Neural progenitor cell (in vitro differentiated cells): ENCODE results near the gene STOML1. TPM values are rescaled to one million over a fixed set of nuclear protein-coding genes. Genes with fewer than 3 reads are reported as not detected.

Source experiments
- DNase-seq: peaks from one replicate; pipeline ENCODE4 v3.0.0-alpha.2; 2016; ENCODE audit warnings: low spot score
- H2AFZ ChIP-seq: fragments of 200-600 bp; sonication (generic); replicated peaks from 2 replicates; pipeline ENCODE4 v1.6.1; 2016; ENCODE audit warnings: antibody characterized with exemption
- H3F3A ChIP-seq: fragments of 200-600 bp; sonication (generic); 2 replicates; pipeline ENCODE4 v1.6.1; 2016; ENCODE audit warnings: antibody characterized with exemption, low read depth
- H3K27ac ChIP-seq: fragments of 200-600 bp; sonication (generic); 2 replicates; pipeline ENCODE4 v1.5.1; 2016; ENCODE audit warnings: mild to moderate bottlenecking
- H3K27me3 ChIP-seq: fragments of 200-600 bp; sonication (generic); 2 replicates; pipeline ENCODE4 v1.6.1; 2016; ENCODE audit warnings: mild to moderate bottlenecking, moderate library complexity
- H3K36me3 ChIP-seq: fragments of 200-600 bp; sonication (generic); 2 replicates; pipeline ENCODE4 v1.5.1; 2016
- H3K4me1 ChIP-seq: fragments of 200-600 bp; sonication (generic); 2 replicates; pipeline ENCODE4 v1.6.1; 2016; ENCODE audit warnings: mixed run types
- H3K4me2 ChIP-seq: fragments of 200-600 bp; sonication (generic); 2 replicates; pipeline ENCODE4 v1.6.1; 2016
- H3K4me3 ChIP-seq: fragments of 200-600 bp; sonication (generic); 2 replicates; pipeline ENCODE4 v1.5.1; 2016
- H3K79me2 ChIP-seq: fragments of 200-600 bp; sonication (generic); 2 replicates; pipeline ENCODE4 v1.6.1; 2016; ENCODE audit warnings: low read depth
- H3K9ac ChIP-seq: fragments of 200-600 bp; sonication (generic); 2 replicates; pipeline ENCODE4 v1.6.1; 2016
- H3K9me3 ChIP-seq: fragments of 200-600 bp; sonication (generic); 2 replicates; pipeline ENCODE4 v1.5.1; 2016; ENCODE audit warnings: low read depth
- H4K20me1 ChIP-seq: fragments of 200-600 bp; sonication (generic); 2 replicates; pipeline ENCODE4 v1.6.1; 2016; ENCODE audit warnings: low read depth
- H3K27ac Mint-ChIP-seq: 3 replicates; pipeline ENCODE4 v1.8.0; 2021; ENCODE audit warnings: mixed read lengths
- H3K27me3 Mint-ChIP-seq: 2 replicates; pipeline ENCODE4 v1.8.0; 2022; ENCODE audit warnings: low read depth, mild to moderate bottlenecking, inconsistent platforms, moderate library complexity, mixed read lengths; ENCODE audit not compliant: insufficient read depth
- H3K36me3 Mint-ChIP-seq: 3 replicates; pipeline ENCODE4 v1.8.0; 2021; ENCODE audit warnings: mixed read lengths
- H3K4me1 Mint-ChIP-seq: 3 replicates; pipeline ENCODE4 v1.8.0; 2021; ENCODE audit warnings: mixed read lengths
- H3K4me3 Mint-ChIP-seq: 3 replicates; pipeline ENCODE4 v1.8.0; 2021; ENCODE audit warnings: mild to moderate bottlenecking, moderate library complexity, mixed read lengths
- H3K9me3 Mint-ChIP-seq: 3 replicates; pipeline ENCODE4 v1.8.0; 2020; ENCODE audit warnings: mixed read lengths
- EZH2 ChIP-seq: fragments of 200-600 bp; sonication (generic); IDR thresholded peaks from 2 replicates; pipeline ENCODE4 v1.6.1; 2017; ENCODE audit warnings: antibody characterized with exemption, mild to moderate bottlenecking, moderate library complexity
- EZH2phosphoT487 ChIP-seq: fragments of 200-600 bp; sonication (generic); IDR thresholded peaks from 2 replicates; pipeline ENCODE4 v1.6.1; 2017; ENCODE audit warnings: antibody characterized with exemption
- total RNA-seq: library from RNA; depleted of rRNA; stranded (reverse); fragments of >200 nt; gene quantifications from 2 replicates; pipeline ENCODE4 v1.2.3, GENCODE V29; 2015; ENCODE audit warnings: low replicate concordance
- TF ChIP-seq, protein P1 (sequence below): fragments of 200-600 bp; sonication (generic); IDR thresholded peaks from 2 replicates; pipeline ENCODE4 v1.5.1; 2017; ENCODE audit warnings: antibody characterized with exemption, mild to moderate bottlenecking

Gene STOML1
- total RNA-seq, 1 donor from 2014 or later = 2.0 TPM

DNA sequence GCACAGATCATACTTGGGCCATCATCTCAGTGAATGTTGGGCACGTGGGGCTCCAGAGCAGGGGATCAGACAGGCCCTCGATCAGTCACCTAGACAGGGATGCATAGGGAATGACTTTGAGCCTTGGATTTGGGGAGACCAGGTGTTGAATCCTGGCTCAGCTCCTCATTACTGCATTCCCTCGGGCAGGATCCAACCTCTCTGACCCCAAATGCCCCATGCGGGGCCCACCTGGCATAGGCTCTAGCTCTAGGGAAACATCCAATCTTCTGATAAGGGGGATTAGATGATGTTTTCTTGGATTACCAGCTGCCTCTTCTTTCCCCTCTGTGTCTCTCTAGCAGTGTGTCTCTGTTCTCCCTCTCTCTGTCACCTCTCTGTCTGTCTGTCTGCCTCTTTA is 43.1 kb downstream of the STOML1 start:
- DNase-seq = no peak
- H3K4me3 ChIP-seq = no peak overlapping the region
- Mint-ChIP-seq H3K36me3 (peaks cover 3% of the 10 kb centered on the region), H3K27me3 (peaks cover 9% of the 10 kb centered on the region), H3K9me3 (no peaks in the 10 kb centered on the region), H3K4me1 (peaks cover 49% of the 10 kb centered on the region), H3K4me3 (no peak overlapping the region), H3K27ac (no peak overlapping the region)
- H3K27ac ChIP-seq = no peak overlapping the region
- H3K27me3 ChIP-seq = peaks cover 4% of the 10 kb centered on the region
- no peaks in the 10 kb centered on the region for H3K36me3 ChIP-seq
- H3F3A ChIP-seq = peaks cover 20% of the 10 kb centered on the region
- H3K79me2 ChIP-seq = no peaks in the 10 kb centered on the region
- peaks cover 50% of the 10 kb centered on the region for H4K20me1 ChIP-seq
- H3K9me3 ChIP-seq = no peaks in the 10 kb centered on the region
- no peak overlapping the region for H3K4me2 ChIP-seq
- H3K9ac ChIP-seq = no peak overlapping the region
- H3K4me1 ChIP-seq = peaks cover 17% of the 10 kb centered on the region
- TF ChIP-seq EZH2 (no peak), EZH2phosphoT487 (no peak)
- TF ChIP-seq, protein P1, sequence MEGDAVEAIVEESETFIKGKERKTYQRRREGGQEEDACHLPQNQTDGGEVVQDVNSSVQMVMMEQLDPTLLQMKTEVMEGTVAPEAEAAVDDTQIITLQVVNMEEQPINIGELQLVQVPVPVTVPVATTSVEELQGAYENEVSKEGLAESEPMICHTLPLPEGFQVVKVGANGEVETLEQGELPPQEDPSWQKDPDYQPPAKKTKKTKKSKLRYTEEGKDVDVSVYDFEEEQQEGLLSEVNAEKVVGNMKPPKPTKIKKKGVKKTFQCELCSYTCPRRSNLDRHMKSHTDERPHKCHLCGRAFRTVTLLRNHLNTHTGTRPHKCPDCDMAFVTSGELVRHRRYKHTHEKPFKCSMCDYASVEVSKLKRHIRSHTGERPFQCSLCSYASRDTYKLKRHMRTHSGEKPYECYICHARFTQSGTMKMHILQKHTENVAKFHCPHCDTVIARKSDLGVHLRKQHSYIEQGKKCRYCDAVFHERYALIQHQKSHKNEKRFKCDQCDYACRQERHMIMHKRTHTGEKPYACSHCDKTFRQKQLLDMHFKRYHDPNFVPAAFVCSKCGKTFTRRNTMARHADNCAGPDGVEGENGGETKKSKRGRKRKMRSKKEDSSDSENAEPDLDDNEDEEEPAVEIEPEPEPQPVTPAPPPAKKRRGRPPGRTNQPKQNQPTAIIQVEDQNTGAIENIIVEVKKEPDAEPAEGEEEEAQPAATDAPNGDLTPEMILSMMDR = no peak
- H2AFZ ChIP-seq = no peak overlapping the region

DNA sequence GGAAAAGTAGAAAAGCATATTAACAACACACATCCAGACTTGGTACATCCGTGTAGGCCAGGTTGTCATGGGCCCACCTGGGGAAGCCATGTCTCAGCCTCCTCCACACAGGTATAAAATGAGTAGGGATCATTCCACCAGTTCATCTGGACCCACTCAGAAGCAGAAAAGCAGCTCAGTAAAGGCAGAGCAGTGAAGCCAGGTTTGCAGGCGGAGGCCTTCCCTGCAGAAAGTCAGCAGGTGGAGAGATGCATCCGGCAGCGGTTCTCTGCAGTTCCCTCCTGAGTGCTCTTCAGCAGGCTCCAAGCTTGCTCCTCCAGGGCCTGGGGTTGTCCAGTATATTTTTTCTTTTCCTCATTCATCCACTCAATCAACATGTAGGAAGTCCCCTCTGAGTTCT is 43.7 kb downstream of the STOML1 start:
- no peak overlapping the region for H2AFZ ChIP-seq
- no peak overlapping the region for H3K4me3 ChIP-seq
- no peak overlapping the region for H3K4me2 ChIP-seq
- H3K9me3 ChIP-seq = no peaks in the 10 kb centered on the region
- DNase-seq = no peak
- Mint-ChIP-seq H3K27ac (no peak overlapping the region), H3K4me3 (no peak overlapping the region), H3K9me3 (no peaks in the 10 kb centered on the region), H3K4me1 (peaks cover 51% of the 10 kb centered on the region), H3K27me3 (peaks cover 11% of the 10 kb centered on the region), H3K36me3 (peaks cover 3% of the 10 kb centered on the region)
- H3F3A ChIP-seq = peaks cover 22% of the 10 kb centered on the region
- H3K79me2 ChIP-seq = no peaks in the 10 kb centered on the region
- H3K4me1 ChIP-seq = peaks cover 18% of the 10 kb centered on the region
- no peaks in the 10 kb centered on the region for H3K36me3 ChIP-seq
- H4K20me1 ChIP-seq = peaks cover 56% of the 10 kb centered on the region
- no peak overlapping the region for H3K9ac ChIP-seq
- no peak for TF ChIP-seq EZH2phosphoT487
- no peak overlapping the region for H3K27ac ChIP-seq
- H3K27me3 ChIP-seq = peaks cover 10% of the 10 kb centered on the region

DNA sequence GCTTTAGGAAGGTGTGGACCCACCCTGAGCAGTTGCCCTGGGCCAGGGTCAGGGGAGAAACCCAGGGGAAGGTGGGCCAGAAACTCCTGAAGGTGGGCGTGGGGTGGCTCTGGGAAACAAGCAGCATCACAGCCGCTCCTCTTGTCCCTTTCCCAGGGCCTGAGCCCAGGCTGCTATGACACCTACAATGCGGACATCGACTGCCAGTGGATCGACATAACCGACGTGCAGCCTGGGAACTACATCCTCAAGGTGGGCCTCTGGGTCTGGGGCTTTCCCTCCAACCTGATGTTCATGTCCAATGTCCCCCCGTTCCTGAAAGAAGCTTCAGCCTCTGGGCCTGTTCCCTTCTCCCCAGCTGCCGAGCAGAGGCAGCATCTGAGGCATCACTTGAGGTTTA is 44.4 kb downstream of the STOML1 start:
- DNase-seq = no peak
- peaks cover 11% of the 10 kb centered on the region for H3K27me3 Mint-ChIP-seq
- H3K27ac Mint-ChIP-seq = no peak overlapping the region
- Histone ChIP-seq H3K4me2 (no peak overlapping the region), H3K4me3 (no peak overlapping the region), H3K36me3 (no peaks in the 10 kb centered on the region), H3K27ac (no peak overlapping the region), H4K20me1 (peaks cover 62% of the 10 kb centered on the region), H3K79me2 (no peaks in the 10 kb centered on the region), H3K9me3 (no peaks in the 10 kb centered on the region), H3K27me3 (peaks cover 17% of the 10 kb centered on the region), H3K4me1 (peaks cover 18% of the 10 kb centered on the region), H3F3A (peaks cover 22% of the 10 kb centered on the region), H3K9ac (no peak overlapping the region), H2AFZ (no peak overlapping the region)
- no peaks in the 10 kb centered on the region for H3K9me3 Mint-ChIP-seq
- H3K36me3 Mint-ChIP-seq = peaks cover 3% of the 10 kb centered on the region
- no peak overlapping the region for H3K4me3 Mint-ChIP-seq
- H3K4me1 Mint-ChIP-seq = peaks cover 54% of the 10 kb centered on the region
- TF ChIP-seq EZH2 = no peak
- TF ChIP-seq, protein P1 = no peak
- TF ChIP-seq EZH2phosphoT487 = no peak

DNA sequence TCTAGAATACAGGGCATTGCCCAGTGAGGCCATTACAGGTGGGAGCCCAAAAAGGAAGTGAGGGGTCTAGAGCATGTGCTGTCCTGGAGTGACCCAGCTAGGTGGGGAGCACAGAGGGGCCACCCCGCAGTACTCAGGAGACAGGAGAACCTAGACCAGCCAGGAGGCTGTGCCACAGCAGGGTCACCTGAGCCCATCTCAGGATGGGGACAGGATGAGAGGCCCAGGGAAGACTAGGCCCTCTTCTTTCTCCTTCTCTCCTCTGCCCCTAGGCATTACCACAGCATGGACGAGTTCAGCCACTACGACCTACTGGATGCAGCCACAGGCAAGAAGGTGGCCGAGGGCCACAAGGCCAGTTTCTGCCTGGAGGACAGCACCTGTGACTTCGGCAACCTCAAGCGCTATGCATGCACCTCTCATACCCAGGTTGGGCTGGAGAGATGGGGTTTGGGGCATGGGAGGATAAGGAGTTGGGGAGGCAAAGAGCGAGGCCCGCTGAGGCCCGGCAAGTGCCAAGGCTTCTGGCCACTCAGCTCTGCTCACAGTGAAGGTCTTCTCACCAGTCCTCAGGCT is 45.2 kb downstream of the STOML1 start:
- peaks cover 25% of the 10 kb centered on the region for H3K27me3 ChIP-seq
- peaks cover 67% of the 10 kb centered on the region for H4K20me1 ChIP-seq
- peaks cover 3% of the 10 kb centered on the region for H3K36me3 Mint-ChIP-seq
- no peak overlapping the region for H3K27ac Mint-ChIP-seq
- H3K9me3 ChIP-seq = no peaks in the 10 kb centered on the region
- TF ChIP-seq, protein P1 = no peak
- no peak for TF ChIP-seq EZH2phosphoT487
- no peak for TF ChIP-seq EZH2
- H3F3A ChIP-seq = peaks cover 22% of the 10 kb centered on the region
- H3K4me1 ChIP-seq = peaks cover 17% of the 10 kb centered on the region
- no peak overlapping the region for H3K9ac ChIP-seq
- no peak overlapping the region for H3K27ac ChIP-seq
- no peak overlapping the region for H2AFZ ChIP-seq
- no peak overlapping the region for H3K4me3 ChIP-seq
- peaks cover 50% of the 10 kb centered on the region for H3K4me1 Mint-ChIP-seq
- no peak overlapping the region for H3K4me2 ChIP-seq
- H3K27me3 Mint-ChIP-seq = peaks cover 15% of the 10 kb centered on the region
- no peaks in the 10 kb centered on the region for H3K79me2 ChIP-seq
- no peaks in the 10 kb centered on the region for H3K9me3 Mint-ChIP-seq
- H3K4me3 Mint-ChIP-seq = no peak overlapping the region
- H3K36me3 ChIP-seq = no peaks in the 10 kb centered on the region
- no peak for DNase-seq
